AG04450 (cell line): ENCODE results near the gene CCDC38. TPM values are rescaled to one million over a fixed set of nuclear protein-coding genes. Genes with fewer than 3 reads are reported as not detected.

Experiments used
- CTCF ChIA-PET: fragments of 300-600, 350-600 bp; formaldehyde crosslinking; extraction: SDS; loops from one replicate; lab custom pipeline; 2022; ENCODE audit warnings: antibody characterized with exemption, inconsistent platforms; lab: Charles Lee
- POLR2A ChIA-PET: fragments of 350-600 bp; formaldehyde crosslinking; extraction: SDS; loops from one replicate; lab custom pipeline; 2021; ENCODE audit warnings: antibody characterized with exemption, inconsistent platforms; lab: Yijun Ruan, JAX
- DNase-seq: peaks from one replicate; pipeline ENCODE4 v3.0.0-alpha.2; 2011; ENCODE audit warnings: low read depth, low spot score
- H3K27ac ChIP-seq: one replicate; pipeline ENCODE4 v1.5.1; 2012; ENCODE audit warnings: low read depth, low read length, control low read depth
- H3K27me3 ChIP-seq: one replicate; pipeline ENCODE4 v1.6.0; 2012; ENCODE audit warnings: low read length; ENCODE audit not compliant: control insufficient read depth, insufficient read depth
- H3K4me3 ChIP-seq: 2 replicates; pipeline ENCODE4 v1.5.1; 2011; ENCODE audit warnings: mild to moderate bottlenecking, low read depth, low read length, control low read depth
- H3K9me3 ChIP-seq: 2 replicates; pipeline ENCODE4 v1.5.1; 2012; ENCODE audit warnings: low read length; ENCODE audit not compliant: control insufficient read depth, insufficient read depth
- CTCF ChIP-seq: IDR thresholded peaks from 2 replicates; pipeline ENCODE4 v1.5.1; 2011; ENCODE audit warnings: low read depth, low read length, control low read depth, inconsistent platforms
- polyA plus RNA-seq: library from polyadenylated mRNA; depleted of rRNA; stranded (reverse); fragments of >200 nt; gene quantifications from 2 replicates; pipeline ENCODE4 v1.2.3, GENCODE V29; 2011

The CCDC38 gene
- polyA plus RNA-seq, 1 experiment, result not detected

GRCh38 chr12:95944108-95944704 is 1.8 kb upstream of the CCDC38 start:
- POLR2A ChIA-PET, result no interaction called here
- Histone ChIP-seq H3K27me3 (no peaks in the 10 kb centered on the region), H3K9me3 (no peaks in the 10 kb centered on the region), H3K4me3 (no peak overlapping the region), H3K27ac (no peak overlapping the region)
- CTCF ChIA-PET, result interaction anchor here (1.0 kb wide), 2 partner anchors 9 to 11 kb away, joined by 3 read pairs; no protein-coding TSS in a partner anchor
- DNase-seq, result no peak
- no peak for TF ChIP-seq CTCF

- DNase-seq, result no peak
- Histone ChIP-seq H3K9me3 (no peaks in the 10 kb centered on the region), H3K27ac (no peak within 1 kb of the TSS), H3K4me3 (peak within 1 kb of the TSS; percentile 72), H3K27me3 (no peaks in the 10 kb centered on the region)
- CTCF ChIA-PET, result interaction anchor here (1.0 to 2.9 kb wide), 5 partner anchors 10 to 272 kb away, joined by 3 to 17 read pairs (median 3); no protein-coding TSS in a partner anchor
- POLR2A ChIA-PET, result no interaction called here
- peak; percentile 35; the same call in 1 of the 2 replicates for TF ChIP-seq CTCF
These were observed 972 bp upstream of the CCDC38 start, which contains the start of gene AMDHD1 for GRCh38 chr12:95943330-95943842. TSS of gene AMDHD1 (plus strand) at chr12:95943331. CDS start at chr12:95943399, 68 bp downstream.

GRCh38 chr12:95942101-95942523 is 302 bp downstream of the CCDC38 start:
- no peak for TF ChIP-seq CTCF
- DNase-seq, result no peak
- peak overlapping the region; percentile 72 for H3K4me3 ChIP-seq
- no peak overlapping the region for H3K27ac ChIP-seq
- no peaks in the 10 kb centered on the region for H3K27me3 ChIP-seq
- ChIA-PET CTCF (interaction anchor here (0.6 to 2.9 kb wide), 2 partner anchors 24 to 131 kb away, joined by 3 to 17 read pairs; no protein-coding TSS in a partner anchor), POLR2A (no interaction called here)
- no peaks in the 10 kb centered on the region for H3K9me3 ChIP-seq

GRCh38 chr12:95940514-95940913 is 1.9 kb downstream of the CCDC38 start:
- ChIA-PET POLR2A (no interaction called here), CTCF (interaction anchor here (0.7 to 1.3 kb wide), 2 partner anchors 57 to 275 kb away, joined by 3 read pairs; no protein-coding TSS in a partner anchor)
- no peak for TF ChIP-seq CTCF
- Histone ChIP-seq H3K27me3 (no peaks in the 10 kb centered on the region), H3K9me3 (no peaks in the 10 kb centered on the region), H3K27ac (no peak overlapping the region), H3K4me3 (no peak overlapping the region)
- DNase-seq, result no peak

GRCh38 chr12:95922231-95922630 is 20.2 kb downstream of the CCDC38 start:
- no peak for DNase-seq
- H3K27ac ChIP-seq, result no peak overlapping the region
- H3K9me3 ChIP-seq, result no peaks in the 10 kb centered on the region
- POLR2A ChIA-PET, result interaction anchor here (0.5 kb wide), 1 partner anchor 595 kb away, joined by 3 read pairs; no protein-coding TSS in a partner anchor
- TF ChIP-seq CTCF, result no peak
- CTCF ChIA-PET, result interaction anchor here (1.2 kb wide), 1 partner anchor 293 kb away, joined by 4 read pairs; no protein-coding TSS in a partner anchor
- H3K4me3 ChIP-seq, result no peak overlapping the region
- H3K27me3 ChIP-seq, result peaks cover 3% of the 10 kb centered on the region
